GM12872 (cell line): ENCODE data around the gene IGSF1.

Source experiments
- CTCF ChIP-seq: IDR thresholded peaks from 3 replicates; pipeline ENCODE4 v1.5.1; 2011; ENCODE audit warnings: low read depth, mild to moderate bottlenecking, low read length, moderate library complexity; ENCODE audit not compliant: insufficient read depth

The IGSF1 gene

GRCh38 chrX:131271274-131271673 lies 17.8 kb downstream of the IGSF1 start:
- no peak for TF ChIP-seq CTCF

- TF ChIP-seq CTCF, result no peak
These were observed 19.0 kb downstream of the IGSF1 start for GRCh38 chrX:131270080-131270479.

GRCh38 chrX:131264665-131265064 lies 24.4 kb downstream of the IGSF1 start:
- TF ChIP-seq CTCF, result no peak

- no peak for TF ChIP-seq CTCF
These were observed 25.1 kb downstream of the IGSF1 start for GRCh38 chrX:131264053-131264452.

GRCh38 chrX:131262738-131263679 lies 26.1 kb downstream of the IGSF1 start:
- TF ChIP-seq CTCF, result peak; percentile 54

- TF ChIP-seq CTCF, result no peak
These were observed 26.9 kb downstream of the IGSF1 start for GRCh38 chrX:131262200-131262599.

GRCh38 chrX:131257367-131257766 lies 31.7 kb downstream of the IGSF1 start:
- TF ChIP-seq CTCF, result no peak
